Measurements from ENCODE around the gene SNRNP35. TPM values are rescaled to one million over a fixed set of nuclear protein-coding genes. Genes with fewer than 3 reads are reported as not detected.
"Not testable (repeated sequence)": the region's sequence is repeated elsewhere in the genome, so short reads cannot be mapped to it uniquely, and the experiment has no call there.

SNRNP35 gene
- total RNA-seq, 2 donors from 2014 or later: 16.6 to 22.6 TPM

DNA sequence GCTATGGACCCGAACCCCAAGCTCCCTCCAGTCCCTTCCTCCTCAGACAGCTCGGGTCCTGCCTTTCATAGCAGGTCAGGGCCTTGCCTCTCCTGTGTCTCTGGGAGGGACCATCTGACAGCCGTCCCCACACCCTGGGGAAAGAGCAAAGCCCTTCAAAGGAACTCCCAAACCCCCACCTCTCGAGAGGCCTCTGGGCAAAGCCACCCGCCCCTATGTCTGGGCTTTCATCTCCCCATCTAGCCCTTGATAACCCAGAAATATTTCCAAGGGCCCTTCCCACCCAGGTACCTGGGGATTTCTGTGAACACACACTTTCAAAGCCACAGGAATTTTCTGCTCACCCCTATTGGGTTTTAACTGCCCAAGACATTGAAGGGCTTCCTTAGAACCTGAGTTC is 32.1 kb downstream of the SNRNP35 start:
- Histone ChIP-seq H3K36me3 (no peaks in the 10 kb centered on the region), H3K27ac (no peak overlapping the region), H3K4me1 (replicated peaks) (no peaks in the 10 kb centered on the region), H3K27me3 (replicated peaks; ENCODE audit: insufficient read depth) (no peaks in the 10 kb centered on the region), H3K9me3 (no peaks in the 10 kb centered on the region), H3K4me3 (no peak overlapping the region)
- no peak for DNase-seq (ENCODE audit: low spot score)
- TF ChIP-seq POLR2AphosphoS5 (IDR thresholded peaks at IDR 0.05) (no peak), POLR2A (IDR thresholded peaks at IDR 0.05) (no peak)
- TF ChIP-seq, protein P1, sequence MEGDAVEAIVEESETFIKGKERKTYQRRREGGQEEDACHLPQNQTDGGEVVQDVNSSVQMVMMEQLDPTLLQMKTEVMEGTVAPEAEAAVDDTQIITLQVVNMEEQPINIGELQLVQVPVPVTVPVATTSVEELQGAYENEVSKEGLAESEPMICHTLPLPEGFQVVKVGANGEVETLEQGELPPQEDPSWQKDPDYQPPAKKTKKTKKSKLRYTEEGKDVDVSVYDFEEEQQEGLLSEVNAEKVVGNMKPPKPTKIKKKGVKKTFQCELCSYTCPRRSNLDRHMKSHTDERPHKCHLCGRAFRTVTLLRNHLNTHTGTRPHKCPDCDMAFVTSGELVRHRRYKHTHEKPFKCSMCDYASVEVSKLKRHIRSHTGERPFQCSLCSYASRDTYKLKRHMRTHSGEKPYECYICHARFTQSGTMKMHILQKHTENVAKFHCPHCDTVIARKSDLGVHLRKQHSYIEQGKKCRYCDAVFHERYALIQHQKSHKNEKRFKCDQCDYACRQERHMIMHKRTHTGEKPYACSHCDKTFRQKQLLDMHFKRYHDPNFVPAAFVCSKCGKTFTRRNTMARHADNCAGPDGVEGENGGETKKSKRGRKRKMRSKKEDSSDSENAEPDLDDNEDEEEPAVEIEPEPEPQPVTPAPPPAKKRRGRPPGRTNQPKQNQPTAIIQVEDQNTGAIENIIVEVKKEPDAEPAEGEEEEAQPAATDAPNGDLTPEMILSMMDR (IDR thresholded peaks at IDR 0.05): no peak
- intact Hi-C loops (cut with DNase I): no loop called here
- WGBS: 87% methylated on average over 5 of the region's 5 CpGs

DNA sequence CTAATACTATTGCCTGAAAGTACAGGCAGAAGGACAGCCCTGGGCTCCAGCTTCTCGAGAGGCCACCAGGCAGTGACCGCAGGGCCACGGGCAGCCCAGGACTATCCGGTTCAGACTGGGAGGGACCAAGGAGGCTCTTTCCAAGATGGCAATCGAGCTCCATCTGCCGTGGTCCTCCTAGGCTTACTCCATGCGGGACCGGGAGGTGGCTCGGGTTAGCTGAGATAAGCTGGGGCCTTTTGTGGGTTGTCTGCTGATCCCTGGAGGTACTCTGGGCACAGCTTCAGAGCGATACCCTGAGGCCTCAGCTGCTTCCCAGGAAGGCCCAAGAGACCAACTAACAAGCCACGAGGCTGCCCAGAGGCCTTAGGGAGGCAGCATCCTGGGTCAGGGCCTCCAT is 33.1 kb downstream of the SNRNP35 start:
- H3K27me3 ChIP-seq (replicated peaks; ENCODE audit: insufficient read depth): no peaks in the 10 kb centered on the region
- TF ChIP-seq, protein P1 (IDR thresholded peaks at IDR 0.05): no peak
- TF ChIP-seq POLR2A (IDR thresholded peaks at IDR 0.05): no peak
- no peak for TF ChIP-seq POLR2AphosphoS5 (IDR thresholded peaks at IDR 0.05)
- no peaks in the 10 kb centered on the region for H3K36me3 ChIP-seq
- H3K27ac ChIP-seq: no peak overlapping the region
- DNase-seq (ENCODE audit: low spot score): no peak
- WGBS: 90% methylated on average over 11 of the region's 11 CpGs
- H3K4me3 ChIP-seq: no peak overlapping the region
- intact Hi-C loops (cut with DNase I): no loop called here
- H3K4me1 ChIP-seq (replicated peaks): no peaks in the 10 kb centered on the region
- no peaks in the 10 kb centered on the region for H3K9me3 ChIP-seq

- WGBS: 93% methylated on average over 13 of the region's 13 CpGs
- H3K4me1 ChIP-seq (replicated peaks): no peaks in the 10 kb centered on the region
- no peaks in the 10 kb centered on the region for H3K9me3 ChIP-seq
- H3K27ac ChIP-seq: no peak overlapping the region
- H3K27me3 ChIP-seq (replicated peaks; ENCODE audit: insufficient read depth): no peaks in the 10 kb centered on the region
- intact Hi-C loops (cut with DNase I): no loop called here
- no peak overlapping the region for H3K4me3 ChIP-seq
- H3K36me3 ChIP-seq: no peaks in the 10 kb centered on the region
- DNase-seq (ENCODE audit: low spot score): no peak
- TF ChIP-seq, protein P1 (IDR thresholded peaks at IDR 0.05): no peak
- TF ChIP-seq POLR2AphosphoS5 (IDR thresholded peaks at IDR 0.05): no peak
- TF ChIP-seq POLR2A (IDR thresholded peaks at IDR 0.05): no peak
Measured at GRCh38 chr12:123491481-123491880, 33.5 kb downstream of the SNRNP35 start.

DNA sequence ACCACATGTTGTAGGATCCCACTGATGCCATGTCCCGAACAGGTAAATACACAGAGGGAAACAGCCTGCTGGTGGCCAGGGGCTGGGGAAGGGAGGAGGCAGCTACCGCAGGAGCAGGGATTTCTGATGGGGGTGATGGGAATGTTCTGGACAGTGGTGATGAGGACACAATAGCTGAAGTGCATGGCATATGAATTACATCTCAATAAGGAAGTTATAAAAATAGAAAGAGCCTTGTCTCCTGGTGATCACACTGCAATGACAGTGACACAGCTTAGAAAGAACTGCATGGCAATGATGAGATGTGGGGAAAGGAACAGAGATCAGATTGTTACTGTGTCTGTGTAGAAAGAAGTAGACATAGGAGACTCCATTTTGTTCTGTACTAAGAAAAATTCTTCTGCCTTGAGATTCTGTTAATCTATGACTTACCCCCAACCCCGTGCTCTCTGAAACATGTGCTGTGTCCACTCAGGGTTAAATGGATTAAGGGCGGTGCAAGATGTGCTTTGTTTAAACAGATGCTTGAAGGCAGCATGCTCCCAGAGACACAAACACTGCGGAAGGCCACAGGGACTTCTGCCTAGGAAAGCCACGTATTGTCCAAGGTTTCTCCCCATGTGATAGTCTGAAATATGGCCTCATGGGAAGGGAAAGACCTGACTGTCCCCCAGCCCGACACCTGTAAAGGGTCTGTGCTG is 34.5 kb downstream of the SNRNP35 start:
- DNase-seq (ENCODE audit: low spot score); H3K27me3 ChIP-seq (replicated peaks; ENCODE audit: insufficient read depth); intact Hi-C loops (cut with DNase I); H3K9me3 ChIP-seq; H3K27ac ChIP-seq; H3K36me3 ChIP-seq; H3K4me1 ChIP-seq (replicated peaks); H3K4me3 ChIP-seq: not testable (repeated sequence)
- WGBS: 63% methylated on average over 6 of the region's 7 CpGs

DNA sequence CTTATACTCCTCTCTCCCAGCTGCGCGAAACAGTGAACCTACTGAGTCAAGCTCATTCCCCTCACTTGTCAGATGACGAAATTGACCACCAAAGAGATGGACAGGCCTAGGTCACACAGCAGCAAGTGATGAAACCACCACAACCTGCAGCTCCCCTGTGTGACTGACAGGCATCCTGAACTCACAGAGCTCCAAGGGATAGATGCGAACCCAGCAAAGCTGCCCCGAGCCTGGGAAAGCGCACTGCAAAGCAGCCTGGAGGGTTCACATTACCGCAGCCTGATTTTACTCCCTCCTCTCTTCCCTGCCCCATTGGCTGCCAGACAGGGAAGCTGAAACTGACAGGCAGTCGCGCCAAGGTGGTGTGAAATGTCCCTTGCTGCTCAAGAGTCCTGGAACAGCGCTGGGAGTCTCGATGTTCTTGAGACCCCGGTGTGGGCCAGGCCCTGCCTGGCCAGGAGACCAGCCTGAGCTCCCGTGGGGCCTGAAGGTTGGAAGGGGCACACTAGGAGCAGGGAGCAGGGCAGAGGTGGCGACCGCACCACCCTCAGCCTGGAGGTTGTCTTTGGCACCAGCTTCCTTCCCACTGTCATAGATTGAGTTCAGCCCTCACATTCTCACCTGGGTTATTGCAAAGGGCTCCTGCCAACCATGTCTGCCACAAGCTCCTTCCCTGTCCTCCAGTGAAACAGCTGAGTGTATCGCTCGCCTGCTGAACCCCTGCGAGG is 36.3 kb downstream of the SNRNP35 start:
- DNase-seq (ENCODE audit: low spot score): no peak
- no peaks in the 10 kb centered on the region for H3K9me3 ChIP-seq
- H3K4me1 ChIP-seq (replicated peaks): no peaks in the 10 kb centered on the region
- no peak overlapping the region for H3K4me3 ChIP-seq
- no peaks in the 10 kb centered on the region for H3K36me3 ChIP-seq
- TF ChIP-seq POLR2AphosphoS5 (IDR thresholded peaks at IDR 0.05): no peak
- TF ChIP-seq, protein P1 (IDR thresholded peaks at IDR 0.05): no peak
- no peak for TF ChIP-seq POLR2A (IDR thresholded peaks at IDR 0.05)
- H3K27ac ChIP-seq: no peak overlapping the region
- 86% methylated on average over 18 of the region's 18 CpGs for WGBS
- intact Hi-C loops (cut with DNase I): no loop called here
- H3K27me3 ChIP-seq (replicated peaks; ENCODE audit: insufficient read depth): no peaks in the 10 kb centered on the region
